ENCODE data around the gene DNAJA2.
"Not testable (repeated sequence)": the region's sequence is repeated elsewhere in the genome, so short reads cannot be mapped to it uniquely, and the experiment has no call there.

Gene DNAJA2

DNA sequence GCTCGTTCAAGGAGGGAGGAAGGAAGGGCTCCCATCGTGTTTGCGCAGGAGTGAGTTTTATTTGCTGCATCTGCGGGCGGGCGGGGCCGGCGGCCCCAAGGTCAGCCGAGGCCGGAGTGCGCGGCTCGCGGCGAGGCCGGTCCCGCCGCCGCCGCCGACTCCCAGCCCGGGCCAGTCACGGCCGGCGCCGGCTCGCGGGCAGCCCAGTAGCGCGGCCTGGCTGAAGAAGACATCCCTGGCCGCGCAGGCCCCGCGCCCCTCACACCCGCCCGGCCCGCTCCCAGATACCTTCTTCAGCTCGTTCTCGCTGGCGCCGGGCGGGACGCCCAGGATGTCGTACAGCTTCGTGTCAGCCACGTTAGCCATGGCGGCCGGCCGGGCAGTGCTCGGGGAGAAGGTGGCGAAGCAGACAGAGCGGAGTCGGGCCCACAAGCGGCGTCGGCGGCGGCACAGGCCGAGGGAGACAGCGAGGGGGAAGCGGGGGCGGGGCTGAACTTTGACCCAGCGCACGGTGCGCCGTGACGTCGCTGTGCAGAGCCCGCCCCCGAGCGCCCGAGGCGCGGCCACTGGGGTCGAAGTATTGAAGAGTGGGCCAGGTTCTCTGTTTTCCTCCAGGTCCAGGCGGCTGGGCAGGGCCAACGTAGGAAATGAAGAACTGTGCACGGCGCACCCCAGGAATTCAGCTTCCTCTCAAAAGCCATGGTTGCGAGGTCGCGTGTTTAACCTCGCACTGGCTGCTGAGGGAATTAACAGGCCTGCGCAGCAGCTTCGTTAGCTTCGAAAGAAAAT lies at the start of gene DNAJA2:
TSS of gene DNAJA2 (minus strand) at position 468 of the 789 bp plus-strand sequence. CDS start at position 366, 102 bp downstream.
- DNase-seq (ENCODE audit: low read depth, low spot score), result peak; percentile 96

GRCh38 chr16:47019568-47019967 lies 46.1 kb upstream of the DNAJA2 start:
- no peak for DNase-seq (ENCODE audit: low read depth, low spot score)

GRCh38 chr16:47018223-47018891 lies 44.9 kb upstream of the DNAJA2 start:
- peak; percentile 63 for DNase-seq (ENCODE audit: low read depth, low spot score)

GRCh38 chr16:47017636-47018035 lies 44.2 kb upstream of the DNAJA2 start:
- peak; percentile 15 for DNase-seq (ENCODE audit: low read depth, low spot score)

DNA sequence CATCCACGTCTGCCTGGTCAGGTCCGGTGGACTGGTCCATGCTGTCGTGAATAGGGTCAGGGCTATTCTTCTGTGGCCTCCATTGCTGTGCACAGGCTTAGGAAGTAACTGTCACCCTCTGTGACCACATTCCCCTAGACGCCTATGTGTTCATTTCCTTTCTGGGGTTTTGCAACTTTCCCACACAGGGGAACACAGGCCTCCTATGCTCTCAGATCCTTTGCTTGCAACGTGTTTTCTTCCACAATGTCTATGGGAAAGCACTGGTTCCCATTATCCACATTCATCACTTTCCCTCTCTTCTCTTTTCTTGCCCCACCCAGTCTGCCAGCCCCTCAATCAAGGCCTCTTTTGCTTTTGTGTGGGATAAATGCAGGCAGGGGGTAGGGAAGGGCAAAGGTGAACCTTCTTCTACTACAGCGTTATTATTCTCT lies 43.2 kb upstream of the DNAJA2 start:
- DNase-seq (ENCODE audit: low read depth, low spot score), result no peak

- no peak for DNase-seq (ENCODE audit: low read depth, low spot score)
These were observed 40.4 kb upstream of the DNAJA2 start for GRCh38 chr16:47013910-47014309.

GRCh38 chr16:47013172-47013571 lies 39.7 kb upstream of the DNAJA2 start:
- DNase-seq (ENCODE audit: low read depth, low spot score), result no peak

DNA sequence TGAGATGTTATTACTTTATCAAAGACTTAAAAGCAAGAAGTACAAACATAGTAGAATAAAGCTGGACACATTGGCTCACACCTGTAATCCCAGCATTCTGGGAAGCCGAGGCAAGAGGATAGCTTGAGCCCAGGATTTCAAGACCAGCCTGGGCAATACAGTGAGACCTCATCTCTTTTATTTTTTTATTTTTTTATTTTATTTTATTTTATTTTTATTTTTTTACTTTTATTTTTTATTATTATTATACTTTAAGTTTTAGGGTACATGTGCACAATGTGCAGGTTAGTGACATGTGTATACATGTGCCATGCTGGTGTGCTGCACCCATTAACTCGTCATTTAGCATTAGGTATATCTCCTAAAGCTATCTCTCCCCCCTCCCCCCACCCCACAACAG lies 37.3 kb upstream of the DNAJA2 start:
- not testable (repeated sequence) for DNase-seq (ENCODE audit: low read depth, low spot score)

DNA sequence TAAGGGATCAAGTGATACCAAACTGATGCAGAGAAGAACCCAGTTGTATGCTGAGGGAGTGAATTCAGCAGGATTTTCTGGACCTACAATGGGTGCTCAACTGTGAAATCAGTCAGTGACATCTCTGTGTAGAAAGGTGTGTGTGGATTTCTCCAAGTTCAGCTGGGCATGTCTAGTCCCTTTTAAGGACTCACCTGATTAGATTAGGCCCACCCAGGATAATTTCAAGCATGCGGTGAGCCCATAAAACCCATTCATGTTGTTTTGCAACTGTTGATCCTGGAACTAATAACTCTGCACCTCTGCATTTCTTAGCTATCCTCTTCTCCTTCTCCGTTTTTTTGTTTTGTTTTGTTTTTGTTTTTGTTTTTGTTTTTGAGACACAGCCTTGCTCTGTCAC lies 35.1 kb upstream of the DNAJA2 start:
- DNase-seq (ENCODE audit: low read depth, low spot score), result no peak

GRCh38 chr16:47008174-47008573 lies 34.7 kb upstream of the DNAJA2 start:
- DNase-seq (ENCODE audit: low read depth, low spot score), result no peak

GRCh38 chr16:47004652-47005051 lies 31.2 kb upstream of the DNAJA2 start:
- no peak for DNase-seq (ENCODE audit: low read depth, low spot score)

DNA sequence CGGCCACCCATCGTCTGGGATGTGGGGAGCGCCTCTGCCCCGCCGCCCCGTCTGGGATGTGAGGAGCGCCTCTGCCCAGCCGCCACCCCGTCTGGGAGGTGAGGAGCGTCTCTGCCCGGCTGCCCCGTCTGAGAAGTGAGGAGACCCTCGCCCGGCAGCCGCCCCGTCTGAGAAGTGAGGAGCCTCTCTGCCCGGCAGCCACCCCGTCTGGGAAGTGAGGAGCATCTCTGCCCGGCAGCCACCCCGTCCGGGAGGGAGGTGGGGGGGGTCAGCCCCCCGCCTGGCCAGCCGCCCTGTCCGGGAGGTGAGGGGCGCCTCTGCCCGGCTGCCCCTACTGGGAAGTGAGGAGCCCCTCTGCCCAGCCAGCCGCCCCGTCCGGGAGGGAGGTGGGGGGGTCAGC lies 26.6 kb upstream of the DNAJA2 start:
- not testable (repeated sequence) for DNase-seq (ENCODE audit: low read depth, low spot score)

GRCh38 chr16:46997844-46998243 lies 24.4 kb upstream of the DNAJA2 start:
- DNase-seq (ENCODE audit: low read depth, low spot score), result no peak

- DNase-seq (ENCODE audit: low read depth, low spot score), result no peak
These were observed 23.5 kb upstream of the DNAJA2 start for GRCh38 chr16:46996952-46997458.

- DNase-seq (ENCODE audit: low read depth, low spot score), result no peak
These were observed 22.9 kb upstream of the DNAJA2 start for GRCh38 chr16:46996391-46996790.

GRCh38 chr16:46991729-46992704 lies 18.5 kb upstream of the DNAJA2 start:
- DNase-seq (ENCODE audit: low read depth, low spot score), result no peak

GRCh38 chr16:46986896-46987295 lies 13.4 kb upstream of the DNAJA2 start:
- no peak for DNase-seq (ENCODE audit: low read depth, low spot score)

DNA sequence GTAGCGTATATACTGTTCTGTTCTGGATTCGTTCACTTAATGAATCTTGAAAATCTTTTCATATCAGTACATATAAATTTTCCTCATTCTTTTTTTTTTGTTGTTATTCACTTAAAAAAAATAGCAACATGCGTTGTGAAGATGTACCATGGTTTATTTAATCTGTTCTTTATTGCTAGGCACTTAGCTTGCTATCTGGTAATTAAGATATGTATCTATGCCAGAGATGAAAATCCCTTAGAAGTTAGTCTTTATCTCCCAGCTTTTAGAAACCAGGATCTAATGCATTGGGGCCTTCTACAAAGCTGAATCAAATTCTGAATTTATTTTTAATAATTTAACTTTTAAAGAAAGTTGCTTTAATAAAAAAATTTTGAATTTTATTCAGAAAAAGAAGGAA lies 13.0 kb upstream of the DNAJA2 start:
- no peak for DNase-seq (ENCODE audit: low read depth, low spot score)

- DNase-seq (ENCODE audit: low read depth, low spot score), result no peak
These were observed 8.9 kb upstream of the DNAJA2 start for GRCh38 chr16:46982335-46982734.

GRCh38 chr16:46980926-46981325 lies 7.5 kb upstream of the DNAJA2 start:
- DNase-seq (ENCODE audit: low read depth, low spot score), result no peak

GRCh38 chr16:46976550-46976949 lies 3.1 kb upstream of the DNAJA2 start:
- DNase-seq (ENCODE audit: low read depth, low spot score), result no peak

All from ELF-1 (cell line).